ENCODE results near the gene PMF1. TPM values are rescaled to one million over a fixed set of nuclear protein-coding genes. Genes with fewer than 3 reads are reported as not detected.

Gene PMF1
- total RNA-seq, 1 donor from 2014 or later = 73.4 TPM

- Mint-ChIP-seq H3K4me3 (peak overlapping the region; percentile 86), H3K36me3 (peaks cover 9% of the 10 kb centered on the region), H3K9me3 (no peaks in the 10 kb centered on the region), H3K27me3 (ENCODE audit: low read depth) (no peaks in the 10 kb centered on the region), H3K4me1 (peaks cover 33% of the 10 kb centered on the region), H3K27ac (peak overlapping the region; percentile 95)
- DNase-seq (ENCODE audit: low spot score in 2 of 2, unreplicated experiment in 2 of 2) = no peak
- TF ChIP-seq CTCF (IDR thresholded peaks at IDR 0.05; ENCODE audit: unreplicated experiment) = no peak
Observed at GRCh38 chr1:156281693-156282478, 69.1 kb downstream of the PMF1 start.

- Mint-ChIP-seq H3K4me1 (peaks cover 33% of the 10 kb centered on the region), H3K4me3 (peak within 1 kb of the TSS; percentile 86), H3K36me3 (peaks cover 6% of the 10 kb centered on the region), H3K27ac (peak within 1 kb of the TSS; percentile 95), H3K9me3 (no peaks in the 10 kb centered on the region), H3K27me3 (ENCODE audit: low read depth) (no peaks in the 10 kb centered on the region)
- DNase-seq (ENCODE audit: low spot score in 2 of 2, unreplicated experiment in 2 of 2) = peak; percentile 88 to 94
- TF ChIP-seq CTCF (IDR thresholded peaks at IDR 0.05; ENCODE audit: unreplicated experiment) = no peak
Observed at GRCh38 chr1:156282479-156283222, 69.8 kb downstream of the PMF1 start, which contains the start of gene SMG5. Gene SMG5, minus strand, starts transcription at chr1:156282825. Its CDS starts 145 bp downstream, at chr1:156282680.

- TF ChIP-seq CTCF (IDR thresholded peaks at IDR 0.05; ENCODE audit: unreplicated experiment) = no peak
- H3K27ac Mint-ChIP-seq = peak overlapping the region; percentile 95
- H3K4me1 Mint-ChIP-seq = peaks cover 33% of the 10 kb centered on the region
- no peaks in the 10 kb centered on the region for H3K9me3 Mint-ChIP-seq
- H3K4me3 Mint-ChIP-seq = peak overlapping the region; percentile 86
- no peaks in the 10 kb centered on the region for H3K27me3 Mint-ChIP-seq (ENCODE audit: low read depth)
- no peak for DNase-seq (ENCODE audit: low spot score in 2 of 2, unreplicated experiment in 2 of 2)
- H3K36me3 Mint-ChIP-seq = peaks cover under 1% of the 10 kb centered on the region
Observed at GRCh38 chr1:156283521-156283920, 70.7 kb downstream of the PMF1 start.

DNA sequence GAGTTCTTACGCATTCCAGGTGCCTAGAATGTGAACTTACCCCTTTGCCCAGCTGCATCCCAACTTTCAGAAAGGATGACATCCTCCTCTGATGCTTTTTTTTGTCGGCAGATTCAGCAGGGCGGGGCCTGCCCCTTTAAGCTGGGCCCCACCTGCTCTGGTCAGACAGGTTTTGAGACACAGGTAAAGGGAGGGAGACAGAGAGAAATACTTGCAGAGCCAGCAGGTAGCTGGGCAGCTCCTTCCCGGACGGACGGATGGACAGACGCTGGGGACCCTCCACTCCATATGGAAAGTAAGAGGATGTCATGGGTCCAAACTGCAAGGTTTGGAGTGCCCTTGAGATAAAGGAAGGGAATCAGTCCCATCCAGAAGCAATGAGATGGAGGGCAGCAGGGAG lies 71.3 kb downstream of the PMF1 start, which contains the start of gene TMEM79:
TMEM79 (plus strand) TSS at position 214 of the 400 bp plus-strand sequence. CDS start 902 bp downstream, outside the sequence.
- H3K27ac Mint-ChIP-seq = peak within 1 kb of the TSS; percentile 95
- H3K9me3 Mint-ChIP-seq = no peaks in the 10 kb centered on the region
- peaks cover 33% of the 10 kb centered on the region for H3K4me1 Mint-ChIP-seq
- H3K4me3 Mint-ChIP-seq = peak within 1 kb of the TSS; percentile 86
- H3K27me3 Mint-ChIP-seq (ENCODE audit: low read depth) = no peaks in the 10 kb centered on the region
- no peak for DNase-seq (ENCODE audit: low spot score in 2 of 2, unreplicated experiment in 2 of 2)
- no peak for TF ChIP-seq CTCF (IDR thresholded peaks at IDR 0.05; ENCODE audit: unreplicated experiment)
- H3K36me3 Mint-ChIP-seq = peaks cover 3% of the 10 kb centered on the region

DNA sequence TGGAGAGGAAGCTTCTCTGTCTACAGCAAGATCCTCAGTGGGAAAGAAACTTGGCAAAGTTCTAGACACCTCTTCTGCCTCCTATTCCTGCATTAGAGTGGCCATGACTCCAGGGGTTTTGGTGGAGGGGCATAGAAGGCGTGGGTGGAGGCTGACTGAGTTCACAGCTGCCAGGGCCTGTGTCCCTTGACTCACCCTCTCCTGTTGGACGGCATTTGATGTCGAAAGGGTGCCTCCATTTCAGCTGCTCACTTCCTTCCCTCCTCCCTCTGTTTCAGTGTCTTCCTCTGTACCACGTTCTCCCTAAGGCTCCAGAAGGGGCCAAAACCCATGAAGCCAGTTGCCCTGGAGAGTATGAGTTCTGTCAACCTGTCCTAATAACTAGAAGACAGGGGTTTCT lies 72.0 kb downstream of the PMF1 start:
- Mint-ChIP-seq H3K27ac (no peak overlapping the region), H3K4me1 (peaks cover 33% of the 10 kb centered on the region), H3K9me3 (no peaks in the 10 kb centered on the region), H3K36me3 (peaks cover 3% of the 10 kb centered on the region), H3K27me3 (ENCODE audit: low read depth) (no peaks in the 10 kb centered on the region), H3K4me3 (peak overlapping the region; percentile 86)
- DNase-seq (ENCODE audit: low spot score in 2 of 2, unreplicated experiment in 2 of 2) = no peak
- TF ChIP-seq CTCF (IDR thresholded peaks at IDR 0.05; ENCODE audit: unreplicated experiment) = no peak
